Panc1 (cell line): ENCODE data around the gene STMP1. TPM values are rescaled to one million over a fixed set of nuclear protein-coding genes. Genes with fewer than 3 reads are reported as not detected.

ENCODE experiments used
- ATAC-seq: fragments of 200-7000 bp; cut with Tn5 transposase; 2 replicates; pipeline ENCODE4 v1.9.1; 2020; ENCODE audit warnings: mild to moderate bottlenecking, moderate library complexity
- BruUV-seq: library from RNA; stranded (reverse); fragments of 400-500 nt; replicated peaks from 2 replicates; lab custom pipeline; 2021; lab: Mats Ljungman, UMichigan
- CTCF ChIA-PET: fragments of 300-600 bp; sonication (Branson Sonifier 250); formaldehyde crosslinking; loops from one replicate; lab custom pipeline; 2022; ENCODE audit warnings: antibody characterized with exemption; lab: Charles Lee
- POLR2A ChIA-PET: fragments of 300-600 bp; sonication (Branson Sonifier 250); formaldehyde crosslinking; loops from one replicate; lab custom pipeline; 2022; ENCODE audit warnings: antibody characterized with exemption; lab: Charles Lee
- DNase-seq: peaks from one replicate; pipeline ENCODE4 v3.0.0-alpha.2; 2010; ENCODE audit warnings: low read depth, low spot score
- H3K27ac ChIP-seq: 2 replicates; pipeline ENCODE4 v1.5.1; 2011; ENCODE audit warnings: mild to moderate bottlenecking, low read length, inconsistent platforms
- H3K27me3 ChIP-seq: fragments of 200-500 bp; sonication (Bioruptor generic); 2 replicates; pipeline ENCODE4 v1.6.0; 2014; ENCODE audit warnings: low read length, inconsistent platforms; ENCODE audit not compliant: control insufficient read depth, insufficient read depth
- H3K36me3 ChIP-seq: fragments of 200-500 bp; sonication (Bioruptor generic); 2 replicates; pipeline ENCODE4 v1.5.1; 2014; ENCODE audit warnings: inconsistent platforms, mild to moderate bottlenecking, low read length, moderate library complexity; ENCODE audit not compliant: control insufficient read depth, insufficient read depth
- H3K4me1 ChIP-seq: 2 replicates; pipeline ENCODE4 v1.5.1; 2011; ENCODE audit warnings: inconsistent platforms, mild to moderate bottlenecking, low read length, moderate library complexity; ENCODE audit not compliant: control insufficient read depth, insufficient read depth
- H3K4me3 ChIP-seq, 2 experiments: 2 replicates each; pipeline ENCODE4 v1.5.1; 2011 to 2012; ENCODE audit warnings: low read depth in 2 of 2, low read length in 2 of 2, mild to moderate bottlenecking in 2 of 2, inconsistent platforms in 1 of 2, moderate library complexity in 1 of 2
- H3K9me3 ChIP-seq: fragments of 200-500 bp; sonication (Bioruptor generic); 2 replicates; pipeline ENCODE4 v1.5.1; 2014; ENCODE audit warnings: low read depth, mild to moderate bottlenecking, inconsistent platforms, low read length, moderate library complexity; ENCODE audit not compliant: control insufficient read depth, insufficient read depth
- POLR2AphosphoS5 ChIP-seq: IDR thresholded peaks from 2 replicates; pipeline ENCODE4 v1.6.1; 2012; ENCODE audit warnings: mild to moderate bottlenecking, low read depth, low read length, moderate library complexity
- SIN3A ChIP-seq: IDR thresholded peaks from 2 replicates; pipeline ENCODE4 v1.6.1; 2012; ENCODE audit warnings: low read depth, mild to moderate bottlenecking, low read length, moderate library complexity, borderline replicate concordance; ENCODE audit not compliant: insufficient read depth
- TCF7L2 ChIP-seq: IDR thresholded peaks from 2 replicates; pipeline ENCODE4 v1.6.1; 2011; ENCODE audit warnings: mild to moderate bottlenecking, low read depth, low read length, inconsistent platforms
- in situ Hi-C: cut with HindIII; loops from 2 replicates; pipeline ENCODE4 v1.10.0; 2016; ENCODE audit warnings: low sequenced_read_pairs, low pct_unique_long_range_greater_than_20kb
- intact Hi-C: fragments of 100-400 bp; cut with micrococcal nuclease; formaldehyde crosslinking; loops from one replicate; pipeline ENCODE4 v1.10.0; 2022; ENCODE audit not compliant: unreplicated experiment
- total RNA-seq: library from RNA; stranded (reverse); gene quantifications from one replicate; pipeline ENCODE4 v1.2.1, GENCODE V29; 2021; ENCODE audit not compliant: unreplicated experiment
- TF ChIP-seq, protein P1 (sequence below): fragments of 450-650 bp; IDR thresholded peaks from 2 replicates; pipeline ENCODE4 v1.5.1; 2017; ENCODE audit warnings: mild to moderate bottlenecking
- TF ChIP-seq, protein P2 (sequence below), 2 experiments: IDR thresholded peaks; 2 replicates each; pipeline ENCODE4 v1.6.1; 2011 to 2012; ENCODE audit warnings: low read depth in 2 of 2, control low read depth in 1 of 2, low read length in 1 of 2, mild to moderate bottlenecking in 1 of 2, moderate library complexity in 1 of 2; ENCODE audit not compliant: insufficient read depth in 1 of 2

Gene STMP1
- total RNA-seq, 1 experiment from 2014 or later = 29.5 TPM

DNA sequence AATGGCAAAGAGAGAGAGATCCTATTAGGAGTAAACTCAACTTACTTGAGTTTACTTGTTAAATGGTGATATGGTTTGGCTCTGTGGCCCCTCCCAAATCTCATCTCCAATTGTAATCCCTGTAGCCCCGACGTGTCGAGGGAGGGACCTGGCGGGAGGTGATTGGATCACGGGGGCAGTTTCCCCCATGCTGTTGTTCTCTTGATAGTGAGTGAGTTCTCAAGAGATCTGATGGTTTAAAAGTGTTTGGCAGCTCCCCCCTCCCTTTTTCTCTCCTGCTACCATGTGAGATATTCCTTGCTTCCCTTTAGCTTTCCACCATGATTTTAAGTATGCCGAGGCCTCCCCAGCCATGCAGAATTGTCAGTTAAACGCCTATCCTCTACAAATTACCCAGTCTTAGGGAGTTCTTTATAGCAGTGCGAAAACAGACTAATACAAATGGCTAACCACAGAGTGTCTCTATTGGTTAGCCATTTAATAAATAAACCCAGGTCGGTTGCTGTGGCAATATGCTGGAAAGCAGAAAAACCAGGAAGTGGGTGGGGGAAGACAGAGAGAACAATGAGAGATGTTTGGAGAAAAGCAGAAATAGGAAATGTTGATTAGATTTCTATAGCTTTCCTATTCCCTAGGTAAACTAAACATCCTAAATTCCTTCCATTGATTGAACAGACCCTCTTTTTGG, 3.0 kb upstream of the STMP1 start:
- no peak for TF ChIP-seq SIN3A
- no peak for TF ChIP-seq TCF7L2
- TF ChIP-seq, protein P1, sequence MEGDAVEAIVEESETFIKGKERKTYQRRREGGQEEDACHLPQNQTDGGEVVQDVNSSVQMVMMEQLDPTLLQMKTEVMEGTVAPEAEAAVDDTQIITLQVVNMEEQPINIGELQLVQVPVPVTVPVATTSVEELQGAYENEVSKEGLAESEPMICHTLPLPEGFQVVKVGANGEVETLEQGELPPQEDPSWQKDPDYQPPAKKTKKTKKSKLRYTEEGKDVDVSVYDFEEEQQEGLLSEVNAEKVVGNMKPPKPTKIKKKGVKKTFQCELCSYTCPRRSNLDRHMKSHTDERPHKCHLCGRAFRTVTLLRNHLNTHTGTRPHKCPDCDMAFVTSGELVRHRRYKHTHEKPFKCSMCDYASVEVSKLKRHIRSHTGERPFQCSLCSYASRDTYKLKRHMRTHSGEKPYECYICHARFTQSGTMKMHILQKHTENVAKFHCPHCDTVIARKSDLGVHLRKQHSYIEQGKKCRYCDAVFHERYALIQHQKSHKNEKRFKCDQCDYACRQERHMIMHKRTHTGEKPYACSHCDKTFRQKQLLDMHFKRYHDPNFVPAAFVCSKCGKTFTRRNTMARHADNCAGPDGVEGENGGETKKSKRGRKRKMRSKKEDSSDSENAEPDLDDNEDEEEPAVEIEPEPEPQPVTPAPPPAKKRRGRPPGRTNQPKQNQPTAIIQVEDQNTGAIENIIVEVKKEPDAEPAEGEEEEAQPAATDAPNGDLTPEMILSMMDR = no peak
- TF ChIP-seq, protein P2, sequence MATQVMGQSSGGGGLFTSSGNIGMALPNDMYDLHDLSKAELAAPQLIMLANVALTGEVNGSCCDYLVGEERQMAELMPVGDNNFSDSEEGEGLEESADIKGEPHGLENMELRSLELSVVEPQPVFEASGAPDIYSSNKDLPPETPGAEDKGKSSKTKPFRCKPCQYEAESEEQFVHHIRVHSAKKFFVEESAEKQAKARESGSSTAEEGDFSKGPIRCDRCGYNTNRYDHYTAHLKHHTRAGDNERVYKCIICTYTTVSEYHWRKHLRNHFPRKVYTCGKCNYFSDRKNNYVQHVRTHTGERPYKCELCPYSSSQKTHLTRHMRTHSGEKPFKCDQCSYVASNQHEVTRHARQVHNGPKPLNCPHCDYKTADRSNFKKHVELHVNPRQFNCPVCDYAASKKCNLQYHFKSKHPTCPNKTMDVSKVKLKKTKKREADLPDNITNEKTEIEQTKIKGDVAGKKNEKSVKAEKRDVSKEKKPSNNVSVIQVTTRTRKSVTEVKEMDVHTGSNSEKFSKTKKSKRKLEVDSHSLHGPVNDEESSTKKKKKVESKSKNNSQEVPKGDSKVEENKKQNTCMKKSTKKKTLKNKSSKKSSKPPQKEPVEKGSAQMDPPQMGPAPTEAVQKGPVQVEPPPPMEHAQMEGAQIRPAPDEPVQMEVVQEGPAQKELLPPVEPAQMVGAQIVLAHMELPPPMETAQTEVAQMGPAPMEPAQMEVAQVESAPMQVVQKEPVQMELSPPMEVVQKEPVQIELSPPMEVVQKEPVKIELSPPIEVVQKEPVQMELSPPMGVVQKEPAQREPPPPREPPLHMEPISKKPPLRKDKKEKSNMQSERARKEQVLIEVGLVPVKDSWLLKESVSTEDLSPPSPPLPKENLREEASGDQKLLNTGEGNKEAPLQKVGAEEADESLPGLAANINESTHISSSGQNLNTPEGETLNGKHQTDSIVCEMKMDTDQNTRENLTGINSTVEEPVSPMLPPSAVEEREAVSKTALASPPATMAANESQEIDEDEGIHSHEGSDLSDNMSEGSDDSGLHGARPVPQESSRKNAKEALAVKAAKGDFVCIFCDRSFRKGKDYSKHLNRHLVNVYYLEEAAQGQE (IDR thresholded peaks at IDR 0.05; ENCODE audit: insufficient read depth in 1 of 2, low read depth in 2 of 2, low read length in 1 of 2) = no peak
- TF ChIP-seq POLR2AphosphoS5 = no peak
- Histone ChIP-seq H3K4me3 (no peak overlapping the region), H3K36me3 (peaks cover 2% of the 10 kb centered on the region; the same call in 1 of the 2 replicates), H3K27ac (no peak overlapping the region), H3K9me3 (no peaks in the 10 kb centered on the region), H3K4me1 (peaks cover 5% of the 10 kb centered on the region; the same call in 1 of the 2 replicates), H3K27me3 (no peaks in the 10 kb centered on the region)
- DNase-seq (no peak), ATAC-seq (no peak)
- ChIA-PET CTCF (interaction anchor here (0.5 kb wide), 1 partner anchor 146 kb away, joined by 4 read pairs; no protein-coding TSS in a partner anchor), POLR2A (no interaction called here)
- intact Hi-C loops (no loop called here), in situ Hi-C loops (no loop called here)
- BruUV-seq = no TSS peak

DNA sequence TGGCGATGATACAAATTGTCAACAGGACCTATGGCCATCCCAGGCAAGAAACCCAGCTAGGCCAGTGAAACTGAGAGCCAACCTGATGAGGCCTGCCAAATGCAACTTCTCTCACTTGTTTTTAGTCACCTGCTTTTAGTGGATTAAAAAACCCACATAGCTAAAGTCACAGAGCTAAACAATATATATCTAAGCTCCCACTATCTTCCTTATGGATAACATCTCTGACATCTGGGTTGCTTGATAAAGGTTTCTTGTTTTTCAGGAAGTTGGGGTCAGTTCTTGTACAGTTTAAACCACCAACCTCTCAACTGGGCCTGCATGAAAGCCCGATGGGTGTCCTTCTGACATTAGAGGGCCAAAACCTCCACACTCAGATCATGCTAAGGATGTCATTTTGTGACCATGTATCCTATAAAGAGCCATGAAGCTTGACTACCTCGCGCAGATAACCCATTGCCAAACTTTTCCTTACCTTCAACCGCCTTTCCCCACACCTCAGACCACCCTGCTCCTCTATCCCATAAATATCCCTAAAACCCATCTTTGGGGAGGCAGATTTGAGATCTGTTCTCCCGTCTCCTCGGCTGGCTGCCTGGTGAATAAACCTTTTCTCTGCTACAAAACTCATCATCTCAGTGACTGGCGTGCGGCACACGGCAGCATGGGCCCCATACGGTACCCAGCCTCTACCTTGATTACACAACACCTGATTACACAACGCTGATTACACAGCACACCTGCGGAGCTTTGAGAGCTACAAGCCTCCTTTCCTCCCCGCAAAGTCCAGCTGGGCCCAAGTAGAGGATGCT, 797 bp upstream of the STMP1 start:
- in situ Hi-C loops = loop anchor here (5.0 kb wide), 1 partner anchor 34 kb away; no protein-coding TSS in a partner anchor
- intact Hi-C loops = no loop called here
- ChIA-PET CTCF (interaction anchor here (1.1 kb wide), 1 partner anchor 16 kb away, joined by 5 read pairs; no protein-coding TSS in a partner anchor), POLR2A (no interaction called here)
- Histone ChIP-seq H3K9me3 (no peaks in the 10 kb centered on the region), H3K4me3 (peak overlapping the region; percentile 91 to 98), H3K4me1 (peaks cover 5% of the 10 kb centered on the region; the same call in 1 of the 2 replicates), H3K27me3 (no peaks in the 10 kb centered on the region), H3K36me3 (peaks cover 2% of the 10 kb centered on the region; the same call in 1 of the 2 replicates), H3K27ac (peak overlapping the region; percentile 84)
- TF ChIP-seq SIN3A (no peak), TCF7L2 (no peak), POLR2AphosphoS5 (no peak)
- TF ChIP-seq, protein P2 (IDR thresholded peaks at IDR 0.05; ENCODE audit: insufficient read depth in 1 of 2, low read depth in 2 of 2, low read length in 1 of 2) = no peak
- TF ChIP-seq, protein P1 = no peak
- DNase-seq (no peak), ATAC-seq (peak; percentile 41)
- no TSS peak for BruUV-seq
